HG02623 (cell line): ENCODE measurements around the gene SLC38A1.
"Not testable (repeated sequence)": the region's sequence is repeated elsewhere in the genome, so short reads cannot be mapped to it uniquely, and the experiment has no call there.

Experiments
- ATAC-seq: cut with Tn5 transposase; IDR thresholded peaks from one replicate; pipeline ENCODE4 v1.9.1; 2021; ENCODE audit warnings: moderate library complexity; ENCODE audit not compliant: unreplicated experiment

Gene SLC38A1

GRCh38 chr12:46265102-46265501 is 3.7 kb downstream of the SLC38A1 start:
- no peak for ATAC-seq

- no peak for ATAC-seq
These were observed 4.8 kb downstream of the SLC38A1 start for GRCh38 chr12:46264057-46264456.

GRCh38 chr12:46263140-46264016 is 5.5 kb downstream of the SLC38A1 start:
- ATAC-seq: no peak

- no peak for ATAC-seq
These were observed 7.2 kb downstream of the SLC38A1 start for GRCh38 chr12:46261646-46262045.

- no peak for ATAC-seq
These were observed 7.8 kb downstream of the SLC38A1 start for GRCh38 chr12:46260913-46261476.

GRCh38 chr12:46260124-46260912 is 8.5 kb downstream of the SLC38A1 start:
- ATAC-seq: no peak

- no peak for ATAC-seq
These were observed 9.1 kb downstream of the SLC38A1 start for GRCh38 chr12:46259713-46260112.

GRCh38 chr12:46259071-46259470 is 9.8 kb downstream of the SLC38A1 start:
- ATAC-seq: no peak

- ATAC-seq: no peak
These were observed 10.7 kb downstream of the SLC38A1 start for GRCh38 chr12:46258129-46258528.

- no peak for ATAC-seq
These were observed 11.9 kb downstream of the SLC38A1 start for GRCh38 chr12:46256942-46257341.

GRCh38 chr12:46253544-46254162 is 15.2 kb downstream of the SLC38A1 start:
- no peak for ATAC-seq

GRCh38 chr12:46251994-46252393 is 16.8 kb downstream of the SLC38A1 start:
- ATAC-seq: not testable (repeated sequence)

- not testable (repeated sequence) for ATAC-seq
These were observed 18.9 kb downstream of the SLC38A1 start for GRCh38 chr12:46249960-46250359.

GRCh38 chr12:46246021-46246700 is 22.7 kb downstream of the SLC38A1 start:
- no peak for ATAC-seq

GRCh38 chr12:46244997-46245396 is 23.8 kb downstream of the SLC38A1 start:
- ATAC-seq: no peak

- no peak for ATAC-seq
These were observed 24.4 kb downstream of the SLC38A1 start for GRCh38 chr12:46244273-46244915.

GRCh38 chr12:46242569-46242968 is 26.3 kb downstream of the SLC38A1 start:
- no peak for ATAC-seq

- ATAC-seq: no peak
These were observed 28.4 kb downstream of the SLC38A1 start for GRCh38 chr12:46240436-46240835.

GRCh38 chr12:46238821-46239220 is 30.0 kb downstream of the SLC38A1 start:
- no peak for ATAC-seq

GRCh38 chr12:46237371-46238045 is 31.3 kb downstream of the SLC38A1 start:
- no peak for ATAC-seq
